Measurements from ENCODE around the gene SYK. TPM values are rescaled to one million over a fixed set of nuclear protein-coding genes. Genes with fewer than 3 reads are reported as not detected.

The SYK gene
- total RNA-seq, 1 experiment from 2014 or later, result 0.28 TPM

- H3K4me3 ChIP-seq (ENCODE audit: low read depth in 2 of 2, low read length in 2 of 2), result no peak overlapping the region
- no peaks in the 10 kb centered on the region for H3K36me3 ChIP-seq (ENCODE audit: control insufficient read depth, insufficient read depth, low read length)
- no peaks in the 10 kb centered on the region for H3K9me3 ChIP-seq (ENCODE audit: control insufficient read depth, insufficient read depth, low read depth, low read length)
- POLR2A ChIA-PET, result no interaction called here
- DNase-seq (ENCODE audit: low read depth, low spot score) (no peak), ATAC-seq (no peak)
- no peak for TF ChIP-seq TCF7L2 (IDR thresholded peaks at IDR 0.05; ENCODE audit: low read depth, low read length)
- TF ChIP-seq SIN3A (IDR thresholded peaks at IDR 0.05; ENCODE audit: borderline replicate concordance, insufficient read depth, low read depth, low read length), result no peak
- no peak for TF ChIP-seq CTCF (IDR thresholded peaks at IDR 0.05)
- TF ChIP-seq, protein P1, sequence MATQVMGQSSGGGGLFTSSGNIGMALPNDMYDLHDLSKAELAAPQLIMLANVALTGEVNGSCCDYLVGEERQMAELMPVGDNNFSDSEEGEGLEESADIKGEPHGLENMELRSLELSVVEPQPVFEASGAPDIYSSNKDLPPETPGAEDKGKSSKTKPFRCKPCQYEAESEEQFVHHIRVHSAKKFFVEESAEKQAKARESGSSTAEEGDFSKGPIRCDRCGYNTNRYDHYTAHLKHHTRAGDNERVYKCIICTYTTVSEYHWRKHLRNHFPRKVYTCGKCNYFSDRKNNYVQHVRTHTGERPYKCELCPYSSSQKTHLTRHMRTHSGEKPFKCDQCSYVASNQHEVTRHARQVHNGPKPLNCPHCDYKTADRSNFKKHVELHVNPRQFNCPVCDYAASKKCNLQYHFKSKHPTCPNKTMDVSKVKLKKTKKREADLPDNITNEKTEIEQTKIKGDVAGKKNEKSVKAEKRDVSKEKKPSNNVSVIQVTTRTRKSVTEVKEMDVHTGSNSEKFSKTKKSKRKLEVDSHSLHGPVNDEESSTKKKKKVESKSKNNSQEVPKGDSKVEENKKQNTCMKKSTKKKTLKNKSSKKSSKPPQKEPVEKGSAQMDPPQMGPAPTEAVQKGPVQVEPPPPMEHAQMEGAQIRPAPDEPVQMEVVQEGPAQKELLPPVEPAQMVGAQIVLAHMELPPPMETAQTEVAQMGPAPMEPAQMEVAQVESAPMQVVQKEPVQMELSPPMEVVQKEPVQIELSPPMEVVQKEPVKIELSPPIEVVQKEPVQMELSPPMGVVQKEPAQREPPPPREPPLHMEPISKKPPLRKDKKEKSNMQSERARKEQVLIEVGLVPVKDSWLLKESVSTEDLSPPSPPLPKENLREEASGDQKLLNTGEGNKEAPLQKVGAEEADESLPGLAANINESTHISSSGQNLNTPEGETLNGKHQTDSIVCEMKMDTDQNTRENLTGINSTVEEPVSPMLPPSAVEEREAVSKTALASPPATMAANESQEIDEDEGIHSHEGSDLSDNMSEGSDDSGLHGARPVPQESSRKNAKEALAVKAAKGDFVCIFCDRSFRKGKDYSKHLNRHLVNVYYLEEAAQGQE (IDR thresholded peaks at IDR 0.05; ENCODE audit: insufficient read depth in 1 of 2, low read depth in 2 of 2, low read length in 1 of 2), result no peak
- CTCF ChIA-PET, result no interaction called here
- intact Hi-C loops (cut with micrococcal nuclease; ENCODE audit: unreplicated experiment), result no loop called here
- BruUV-seq (replicated peaks), result no TSS peak
- no peak overlapping the region for H3K27ac ChIP-seq (ENCODE audit: low read length)
- in situ Hi-C loops (cut with HindIII; ENCODE audit: low pct_unique_long_range_greater_than_20kb, low sequenced_read_pairs), result no loop called here
- H3K4me1 ChIP-seq (ENCODE audit: control insufficient read depth, insufficient read depth, low read length), result no peaks in the 10 kb centered on the region
- H3K27me3 ChIP-seq (ENCODE audit: control insufficient read depth, insufficient read depth, low read length), result no peaks in the 10 kb centered on the region
These were observed 9.1 kb downstream of the SYK start for GRCh38 chr9:90810691-90811090.

- ChIA-PET CTCF (no interaction called here), POLR2A (no interaction called here)
- no peaks in the 10 kb centered on the region for H3K36me3 ChIP-seq (ENCODE audit: control insufficient read depth, insufficient read depth, low read length)
- H3K27me3 ChIP-seq (ENCODE audit: control insufficient read depth, insufficient read depth, low read length), result no peaks in the 10 kb centered on the region
- H3K27ac ChIP-seq (ENCODE audit: low read length), result no peak overlapping the region
- TF ChIP-seq POLR2AphosphoS5 (IDR thresholded peaks at IDR 0.05; ENCODE audit: low read depth, low read length), result no peak
- TF ChIP-seq TCF7L2 (IDR thresholded peaks at IDR 0.05; ENCODE audit: low read depth, low read length), result no peak
- TF ChIP-seq, protein P1 (IDR thresholded peaks at IDR 0.05; ENCODE audit: insufficient read depth in 1 of 2, low read depth in 2 of 2, low read length in 1 of 2), result no peak
- TF ChIP-seq CTCF (IDR thresholded peaks at IDR 0.05), result no peak
- no peak for TF ChIP-seq SIN3A (IDR thresholded peaks at IDR 0.05; ENCODE audit: borderline replicate concordance, insufficient read depth, low read depth, low read length)
- no peak for DNase-seq (ENCODE audit: low read depth, low spot score)
- in situ Hi-C loops (cut with HindIII; ENCODE audit: low pct_unique_long_range_greater_than_20kb, low sequenced_read_pairs) (no loop called here), intact Hi-C loops (cut with micrococcal nuclease; ENCODE audit: unreplicated experiment) (no loop called here)
- no peaks in the 10 kb centered on the region for H3K4me1 ChIP-seq (ENCODE audit: control insufficient read depth, insufficient read depth, low read length)
- no TSS peak for BruUV-seq (replicated peaks)
- ATAC-seq, result no peak
- no peaks in the 10 kb centered on the region for H3K9me3 ChIP-seq (ENCODE audit: control insufficient read depth, insufficient read depth, low read depth, low read length)
- H3K4me3 ChIP-seq (ENCODE audit: low read depth in 2 of 2, low read length in 2 of 2), result no peak overlapping the region
These were observed 11.4 kb downstream of the SYK start for GRCh38 chr9:90813046-90813445.
